Measurements from ENCODE around the gene CAPNS2.
A peak's percentile ranks its signal among the peaks of the same experiment; 100 is the strongest.

CAPNS2 gene

DNA sequence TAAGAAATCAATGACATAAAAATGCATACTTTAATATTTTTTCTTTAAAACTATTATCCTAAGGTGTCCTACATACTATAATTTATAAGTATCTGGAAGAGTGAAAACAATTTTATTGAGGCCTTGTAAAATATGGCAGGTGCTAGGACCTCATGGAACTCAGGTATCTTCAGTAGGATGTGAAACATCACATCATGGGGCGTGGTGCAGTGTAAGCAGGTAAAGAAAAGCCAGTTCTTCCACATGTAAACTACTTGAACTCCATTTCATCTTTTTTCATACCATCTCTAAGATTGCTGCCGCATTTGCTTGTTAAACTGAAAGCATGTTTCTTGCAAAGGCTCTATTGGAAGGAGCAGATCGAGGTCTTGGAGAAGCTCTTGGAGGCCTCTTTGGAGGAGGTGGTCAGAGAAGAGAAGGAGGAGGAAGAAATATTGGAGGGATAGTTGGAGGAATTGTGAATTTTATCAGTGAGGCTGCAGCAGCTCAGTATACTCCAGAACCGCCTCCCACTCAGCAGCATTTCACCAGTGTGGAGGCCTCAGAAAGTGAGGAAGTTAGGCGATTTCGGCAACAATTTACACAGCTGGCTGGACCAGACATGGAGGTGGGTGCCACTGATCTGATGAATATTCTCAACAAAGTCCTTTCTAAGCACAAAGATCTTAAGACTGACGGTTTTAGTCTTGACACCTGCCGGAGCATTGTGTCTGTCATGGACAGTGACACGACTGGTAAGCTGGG is at the start of gene CAPNS2:
Gene CAPNS2, plus strand, starts transcription at position 253 of the 744 bp plus-strand sequence. Its CDS starts 73 bp downstream, at position 326.
- no peak for DNase-seq

DNA sequence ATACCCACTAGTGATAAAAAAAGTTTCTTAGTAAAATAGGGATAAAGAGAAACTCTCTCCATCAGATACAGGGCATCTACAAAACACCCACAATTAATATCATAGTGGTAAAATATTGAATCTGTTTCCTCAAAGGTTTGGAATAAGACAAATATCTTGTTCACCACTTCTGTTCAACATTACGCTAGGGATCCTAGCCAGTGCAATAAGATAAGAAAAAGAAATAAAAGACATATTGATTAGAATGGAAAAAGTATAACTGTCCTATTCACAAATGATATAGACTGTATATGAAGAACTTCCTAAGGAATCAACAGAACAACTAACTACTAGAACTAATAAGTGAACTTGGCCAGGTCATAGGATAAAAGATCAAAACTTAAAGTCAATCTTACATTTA is 44.7 kb upstream of the CAPNS2 start:
- DNase-seq = no peak

DNA sequence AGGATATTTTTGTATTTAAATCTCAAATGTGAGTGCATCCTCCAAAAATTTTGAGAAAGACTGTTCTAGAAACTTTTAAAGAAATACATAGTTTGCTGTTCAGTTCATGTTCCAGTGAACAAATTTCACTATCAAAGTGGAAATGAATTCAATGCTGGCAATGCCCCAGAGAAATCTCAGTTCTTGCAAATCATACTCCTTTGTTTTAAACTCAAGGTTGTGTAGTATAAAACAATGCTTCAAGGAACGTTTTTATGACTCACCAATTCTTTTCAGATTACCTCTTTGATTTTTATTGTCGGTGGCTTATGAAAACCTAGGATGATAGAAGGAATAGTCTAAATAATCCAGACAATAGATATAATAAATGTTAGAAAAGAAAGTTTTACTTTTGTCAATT is 40.0 kb upstream of the CAPNS2 start:
- DNase-seq = no peak

DNA sequence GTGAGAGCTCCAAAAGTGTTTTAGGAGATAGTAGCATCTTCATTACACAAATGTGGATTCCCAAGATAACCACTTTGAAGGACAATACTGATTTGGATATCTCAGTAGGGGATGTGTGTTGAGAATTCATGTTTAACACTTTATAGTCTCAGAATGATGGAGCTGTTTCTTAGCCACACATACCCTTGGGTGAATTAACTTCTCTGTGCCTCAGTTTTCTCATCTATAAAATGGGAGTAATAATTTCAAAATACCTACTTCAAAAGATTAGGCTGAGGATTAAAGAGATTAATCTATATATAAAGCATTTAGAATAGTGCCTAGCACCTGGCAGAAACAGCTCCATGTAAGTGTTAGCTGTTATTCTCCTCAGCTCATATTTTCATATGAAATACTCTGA is 38.6 kb upstream of the CAPNS2 start:
- no peak for DNase-seq

DNA sequence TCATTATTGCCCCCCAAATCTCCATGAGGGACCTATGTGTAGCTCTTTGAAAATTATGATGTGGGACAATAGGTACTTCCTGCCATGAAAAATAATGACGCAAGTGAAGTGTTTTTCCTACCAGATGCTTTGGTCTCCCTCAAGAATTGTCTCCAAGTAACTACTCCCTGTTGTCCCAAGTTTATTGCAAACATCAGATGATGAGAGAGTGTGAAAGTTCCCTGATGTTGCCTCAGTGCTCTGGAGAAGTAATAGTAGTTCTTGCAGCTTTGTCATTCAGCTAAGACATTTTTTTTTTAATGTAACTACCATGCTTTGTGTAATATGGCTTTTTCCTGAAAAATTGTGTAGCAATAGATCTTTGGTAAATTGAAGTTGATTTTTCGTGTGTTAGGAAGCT is 37.5 kb upstream of the CAPNS2 start:
- DNase-seq = no peak

DNA sequence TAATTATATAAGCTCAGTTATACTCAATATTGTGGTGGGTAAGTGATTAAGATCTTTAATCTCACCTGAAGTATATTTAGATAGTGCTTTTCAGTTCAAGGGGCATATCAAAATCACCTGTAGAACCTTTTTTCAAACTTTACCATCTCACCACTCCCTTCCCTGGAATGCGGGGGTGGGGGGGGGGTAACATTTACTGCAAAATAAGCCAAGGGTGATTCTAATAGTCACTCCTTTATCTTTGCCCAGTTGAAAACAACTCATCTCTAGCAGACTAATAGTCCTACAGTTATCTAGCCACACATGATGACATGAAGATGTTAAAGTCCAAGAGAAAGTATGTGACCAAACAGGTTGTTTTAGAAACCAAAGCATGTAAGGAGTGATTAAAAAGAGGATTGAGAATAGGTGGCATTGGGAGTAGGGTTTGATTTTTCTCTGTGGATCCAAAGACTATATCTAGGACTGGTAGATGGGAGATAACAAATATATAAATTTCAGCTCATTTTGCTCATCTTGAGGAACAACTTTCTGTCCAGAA is 36.1 kb upstream of the CAPNS2 start:
- DNase-seq = no peak

DNA sequence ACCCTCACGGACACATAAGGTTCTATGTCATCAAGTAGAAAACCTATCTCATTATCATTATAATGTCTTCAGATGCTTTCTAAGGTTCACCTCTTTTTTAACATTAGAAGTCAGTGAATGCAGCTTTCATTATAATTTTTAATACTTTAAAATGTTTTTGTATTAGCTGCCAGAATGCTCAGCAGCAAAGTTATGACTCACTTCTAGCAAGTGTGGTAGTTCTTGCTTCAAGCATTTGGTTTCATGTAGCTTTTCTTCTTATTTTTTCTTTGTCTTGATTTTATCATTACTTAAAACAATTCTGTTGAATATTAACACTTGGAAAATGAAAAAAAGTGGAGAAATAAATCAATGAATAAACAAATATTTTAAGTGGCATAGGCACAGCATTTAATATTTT is 34.3 kb upstream of the CAPNS2 start:
- no peak for DNase-seq

DNA sequence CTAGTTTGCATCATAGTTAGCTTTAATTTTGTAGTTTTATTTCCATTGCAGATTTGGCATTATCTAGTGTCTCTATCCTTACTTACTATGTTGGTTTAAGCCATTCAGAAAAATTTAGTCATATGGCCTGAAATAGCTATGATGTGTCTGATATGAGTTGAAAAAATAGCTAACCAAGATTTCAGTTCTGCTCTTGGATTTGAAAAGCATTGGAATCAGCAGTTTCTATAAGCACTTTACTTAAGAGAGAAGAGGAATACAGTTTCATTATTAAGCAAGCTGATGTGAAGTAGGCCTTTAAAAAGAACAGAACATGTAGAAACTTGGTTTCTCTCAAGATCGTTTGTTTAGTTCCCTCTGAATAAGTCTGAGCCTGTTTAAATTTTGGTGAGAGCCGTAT is 31.7 kb upstream of the CAPNS2 start:
- DNase-seq = no peak

DNA sequence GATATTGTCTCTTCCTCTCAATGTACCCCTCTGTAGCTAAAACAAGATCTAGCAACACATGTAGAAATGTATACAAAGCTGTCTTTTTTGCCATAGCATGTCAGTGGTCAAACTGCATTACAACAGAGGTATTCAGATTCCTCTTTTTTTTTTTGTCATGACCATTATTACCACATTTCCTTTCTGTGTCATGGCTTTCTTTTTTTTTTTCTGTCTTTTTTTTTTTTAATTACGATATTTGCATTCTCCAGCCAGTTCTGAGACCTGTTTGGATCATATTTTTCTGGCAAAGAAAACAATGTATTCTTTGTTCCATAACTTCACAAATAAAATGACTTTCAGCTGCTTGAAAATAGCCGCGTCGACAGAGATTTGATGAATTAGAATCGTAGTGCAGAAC is 27.4 kb upstream of the CAPNS2 start:
- no peak for DNase-seq

DNA sequence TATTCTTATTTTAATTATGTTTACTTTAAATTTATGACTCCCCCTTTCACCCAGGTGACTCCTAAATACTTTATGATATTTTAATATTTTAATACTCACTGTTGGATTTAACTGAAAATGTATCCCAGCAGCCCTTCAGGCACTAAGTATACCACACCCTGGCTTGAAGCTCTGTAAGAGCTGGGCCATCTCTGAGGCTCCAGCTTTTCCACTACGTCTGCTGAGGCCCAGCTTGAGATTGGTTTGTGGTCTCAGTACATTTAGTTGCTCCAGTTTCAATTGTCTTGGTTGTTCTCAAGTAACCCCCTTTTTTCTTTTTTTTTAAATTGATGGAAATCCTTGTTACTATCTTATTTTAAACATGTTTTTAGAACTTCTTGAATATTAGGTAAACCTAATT is 27.0 kb upstream of the CAPNS2 start:
- peak in 1 of 51 donors; percentile 2 for DNase-seq

DNA sequence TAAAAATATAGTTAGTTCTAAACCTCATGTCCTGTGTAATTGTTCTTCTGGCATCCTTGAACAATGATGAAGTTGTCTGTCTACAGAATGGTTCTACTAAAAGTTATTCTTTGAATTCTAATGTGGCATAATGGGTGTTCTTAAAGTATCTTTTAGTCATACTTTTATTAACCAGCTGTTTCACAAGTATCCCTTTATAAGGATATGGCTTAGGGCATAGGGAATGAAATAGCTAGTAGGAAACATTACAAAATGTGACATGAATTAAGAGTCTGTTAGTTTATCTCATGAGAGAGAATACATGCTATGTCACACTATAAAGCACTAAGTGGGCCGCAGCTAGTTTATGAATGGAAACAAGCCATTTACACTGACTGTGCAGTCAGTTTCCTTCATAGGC is 26.3 kb upstream of the CAPNS2 start:
- no peak for DNase-seq

DNA sequence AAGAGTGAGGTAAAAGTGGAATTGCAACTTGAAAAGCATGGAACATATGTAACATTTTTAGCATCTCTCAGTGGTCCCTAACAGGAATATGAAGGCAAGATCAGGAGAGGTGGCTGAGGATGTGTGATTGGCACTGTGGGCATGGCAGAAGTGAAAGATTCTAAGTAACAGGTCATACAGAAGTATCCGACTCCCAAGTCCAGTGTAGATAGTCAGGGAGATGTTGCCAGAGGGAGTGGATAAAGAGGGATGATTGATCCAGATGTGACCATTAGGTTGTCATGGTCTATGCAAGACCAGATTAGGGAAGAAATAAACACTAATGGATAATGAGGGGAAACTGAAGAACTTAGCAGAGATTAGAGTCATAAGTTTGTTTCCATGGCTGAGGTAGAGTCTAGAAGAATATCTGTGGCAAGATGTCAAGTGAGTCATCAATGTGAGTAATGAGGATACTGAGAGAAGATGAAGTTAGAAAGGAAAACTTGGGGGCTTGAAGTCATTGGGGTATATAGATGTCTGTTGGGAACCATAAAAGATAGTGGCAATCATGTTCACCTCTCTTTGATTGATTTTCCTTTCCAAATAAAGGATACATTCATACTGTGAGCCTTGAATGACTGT is 23.9 kb upstream of the CAPNS2 start:
- no peak for DNase-seq

DNA sequence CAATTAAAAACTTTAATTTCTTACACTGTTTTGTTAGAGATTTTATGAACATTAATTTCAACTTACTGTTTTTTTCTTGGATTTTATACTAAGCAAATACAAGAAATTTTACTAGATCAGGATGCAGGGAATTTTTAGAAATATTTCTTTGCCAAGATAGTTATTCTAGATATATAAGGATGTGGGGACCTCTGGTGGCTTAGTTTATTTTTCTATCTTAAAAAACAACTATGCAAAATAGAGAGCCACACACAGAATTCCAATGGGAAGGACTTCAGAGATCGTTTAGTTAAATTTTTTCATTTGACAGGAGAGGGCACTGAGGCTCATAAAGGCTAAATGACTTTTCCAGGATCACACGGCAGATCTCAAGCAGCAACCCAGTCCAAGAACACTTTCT is 23.0 kb upstream of the CAPNS2 start:
- DNase-seq = peak in 2 of 51 donors; percentile 15 to 53

DNA sequence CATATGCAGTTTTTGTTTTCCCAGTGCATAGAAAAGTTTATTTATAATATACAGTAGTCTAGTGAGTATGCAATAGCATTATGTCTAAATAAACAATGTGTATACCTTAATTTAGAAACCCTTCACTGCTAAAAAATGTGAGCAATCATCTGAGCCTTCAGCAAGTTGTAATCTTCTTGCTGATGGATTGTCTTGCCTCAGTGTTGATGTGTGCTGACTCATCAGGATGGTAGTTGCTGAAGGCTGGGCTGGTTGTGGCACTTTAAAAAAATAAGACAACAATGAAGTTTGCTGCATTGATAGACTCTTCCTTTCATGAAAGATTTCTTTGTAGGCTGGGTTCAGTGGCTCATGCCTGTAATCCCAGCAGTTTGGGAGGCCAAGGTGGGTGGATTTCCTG is 13.9 kb upstream of the CAPNS2 start:
- DNase-seq = no peak

DNA sequence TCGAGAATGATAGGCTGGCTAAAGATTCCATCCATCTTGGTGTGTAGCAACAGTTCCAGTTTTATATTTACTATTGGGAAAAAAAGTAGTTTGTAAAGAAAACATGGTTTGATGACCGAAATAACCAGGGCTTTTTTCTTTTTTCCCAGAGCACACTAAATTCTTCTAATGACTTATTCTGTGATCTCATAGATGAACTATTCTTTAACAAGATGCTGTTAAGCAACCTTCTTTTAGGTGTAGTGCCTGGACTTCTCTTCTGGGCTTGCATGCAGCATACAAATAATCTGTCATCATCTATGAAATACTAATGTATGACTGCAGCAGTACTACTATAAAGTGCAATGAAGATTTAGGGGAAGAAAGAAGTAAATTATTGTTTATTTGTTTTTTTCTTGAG is 11.0 kb upstream of the CAPNS2 start:
- no peak for DNase-seq

DNA sequence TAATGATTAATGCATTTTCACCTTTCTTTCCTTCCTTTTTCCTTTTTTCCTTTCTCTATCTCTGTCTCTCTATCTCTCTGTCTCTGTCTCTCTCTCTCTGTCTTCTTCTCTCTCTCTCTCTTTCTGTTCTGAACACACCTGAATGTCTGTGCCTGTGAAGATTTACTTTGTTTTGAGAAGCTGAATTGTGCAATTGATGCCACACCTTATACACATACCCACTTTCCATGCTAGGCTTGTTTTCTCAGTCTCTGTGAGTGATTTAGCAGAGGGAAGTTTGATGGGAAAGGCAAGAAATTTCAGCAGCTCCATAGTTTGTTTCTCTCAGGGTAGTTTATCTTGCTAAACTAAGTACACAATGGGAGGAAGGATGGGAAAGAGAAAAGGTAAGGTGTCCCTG is 9.3 kb upstream of the CAPNS2 start:
- DNase-seq = no peak

DNA sequence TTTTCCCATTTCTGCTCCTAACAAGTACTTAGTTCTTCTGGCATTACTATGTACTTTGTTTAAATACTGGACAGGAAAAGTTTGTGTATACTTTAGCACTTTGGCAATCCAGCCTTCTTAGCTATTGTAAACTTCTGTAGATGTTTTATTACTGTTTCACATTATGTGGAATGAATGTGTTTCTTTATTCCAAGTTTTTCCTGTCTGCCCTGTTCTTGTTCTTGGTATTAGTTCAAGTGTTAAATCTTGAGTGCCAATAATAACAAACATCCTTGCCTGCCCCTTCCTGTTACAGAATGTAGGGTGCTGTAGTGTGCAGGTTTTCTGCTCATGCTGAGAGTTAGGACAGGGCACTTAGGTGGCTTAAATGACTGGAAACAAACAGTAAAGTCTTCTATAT is 7.3 kb upstream of the CAPNS2 start:
- no peak for DNase-seq

DNA sequence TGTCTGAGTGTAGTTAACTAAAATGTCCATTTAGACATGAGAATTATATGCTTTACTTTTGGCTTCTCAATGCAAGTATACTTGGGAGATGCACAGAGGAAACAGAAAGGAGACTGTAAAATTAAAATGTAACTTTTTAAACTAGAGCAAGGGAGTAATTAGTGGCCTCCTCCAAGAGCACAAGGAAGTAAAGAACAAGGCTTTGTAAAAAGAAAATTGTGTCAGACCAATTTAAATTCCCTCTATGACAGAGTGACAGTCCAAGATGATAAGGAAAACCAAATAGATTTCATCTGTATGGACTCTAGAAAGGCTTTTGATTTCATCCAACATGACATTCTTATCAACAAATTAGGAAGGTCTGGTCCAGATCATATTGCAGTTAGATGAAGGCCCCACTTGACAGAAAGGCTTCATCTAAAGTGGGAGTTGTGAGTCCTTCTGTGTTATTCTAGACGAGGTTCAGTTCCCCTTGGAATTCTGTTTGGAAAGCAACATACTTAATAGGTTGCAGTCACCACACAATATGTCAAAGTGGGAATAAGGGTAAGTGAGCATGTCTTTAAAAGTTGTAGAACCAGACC is 6.5 kb upstream of the CAPNS2 start:
- DNase-seq = no peak

DNA sequence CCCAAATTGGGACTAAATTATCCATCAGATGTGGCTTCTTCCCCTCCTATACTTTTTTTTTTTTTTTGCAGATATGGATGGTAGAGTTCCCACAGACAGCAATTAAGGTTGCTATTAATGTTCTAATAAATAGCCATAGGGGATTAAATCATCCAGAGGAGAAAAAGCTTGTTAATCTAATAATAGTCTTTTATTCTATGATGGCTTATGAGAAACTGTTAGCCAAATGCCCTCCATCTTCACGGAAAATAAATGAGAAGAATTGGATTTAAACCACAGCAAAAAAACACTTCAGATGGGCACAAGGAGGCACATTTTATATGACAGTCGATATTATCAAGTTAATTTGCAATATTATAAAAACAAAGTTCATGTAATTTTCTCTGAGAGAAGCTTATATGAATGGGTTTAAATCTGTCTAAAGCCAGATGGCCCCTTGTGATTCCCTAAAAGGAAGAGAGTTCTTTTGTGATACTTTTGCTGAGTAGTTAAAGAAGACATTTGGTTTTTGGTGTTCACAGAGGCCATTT is 5.1 kb upstream of the CAPNS2 start:
- DNase-seq = no peak

DNA sequence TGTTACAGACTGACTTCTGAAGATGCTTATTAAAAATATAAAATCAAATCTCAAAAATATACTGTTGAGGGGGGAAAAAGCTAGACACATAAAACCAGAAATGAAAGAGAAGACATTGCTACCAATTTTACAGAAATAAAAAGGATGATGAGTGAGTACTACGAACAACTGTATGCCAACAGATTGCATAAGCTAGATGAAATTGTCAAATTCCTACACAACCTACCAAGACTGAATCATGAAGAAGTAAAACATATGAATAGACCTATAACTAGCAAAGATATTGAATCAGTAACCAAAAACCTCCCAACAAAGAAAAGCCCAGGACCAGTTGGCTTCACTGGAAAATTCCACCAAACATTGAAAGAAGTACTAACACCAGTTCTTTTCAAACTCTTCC is 3.5 kb upstream of the CAPNS2 start:
- DNase-seq = no peak

DNA sequence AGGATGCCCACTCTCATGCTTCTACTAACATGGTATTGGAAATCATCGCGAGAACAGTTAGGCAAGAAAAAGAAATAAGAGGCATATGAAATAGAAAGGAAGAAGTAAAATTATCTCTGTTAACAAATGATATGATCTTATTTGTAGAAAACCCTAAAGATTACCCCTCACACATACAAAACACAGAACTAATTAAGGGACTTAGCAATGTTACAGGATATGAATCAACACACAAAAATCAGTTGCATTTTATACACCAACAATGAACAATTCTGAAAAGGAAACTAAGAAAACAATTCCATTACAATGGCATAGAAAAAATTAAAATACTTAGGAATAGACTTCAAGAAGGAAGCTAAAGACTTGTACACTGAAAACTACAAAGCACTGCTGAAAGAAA is 2.7 kb upstream of the CAPNS2 start:
- no peak for DNase-seq

DNA sequence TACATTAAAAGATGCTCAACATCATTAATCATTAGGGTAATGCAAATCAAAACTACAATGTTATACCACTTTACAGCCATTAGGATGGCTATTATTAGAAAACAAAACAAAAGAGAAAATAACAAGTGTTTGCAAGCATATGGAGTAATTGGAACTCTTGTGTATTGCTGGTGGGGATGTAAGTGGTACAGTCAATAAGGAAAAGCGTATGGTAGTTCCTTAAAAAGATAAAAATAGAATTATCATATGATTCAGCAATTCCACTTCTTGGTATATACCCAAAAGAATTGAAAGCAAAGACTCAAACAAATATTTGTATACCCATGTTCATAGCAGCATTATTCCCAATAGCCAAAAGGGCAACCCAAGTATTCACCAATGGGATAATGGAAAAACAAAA is 1.4 kb upstream of the CAPNS2 start:
- DNase-seq = no peak

DNA sequence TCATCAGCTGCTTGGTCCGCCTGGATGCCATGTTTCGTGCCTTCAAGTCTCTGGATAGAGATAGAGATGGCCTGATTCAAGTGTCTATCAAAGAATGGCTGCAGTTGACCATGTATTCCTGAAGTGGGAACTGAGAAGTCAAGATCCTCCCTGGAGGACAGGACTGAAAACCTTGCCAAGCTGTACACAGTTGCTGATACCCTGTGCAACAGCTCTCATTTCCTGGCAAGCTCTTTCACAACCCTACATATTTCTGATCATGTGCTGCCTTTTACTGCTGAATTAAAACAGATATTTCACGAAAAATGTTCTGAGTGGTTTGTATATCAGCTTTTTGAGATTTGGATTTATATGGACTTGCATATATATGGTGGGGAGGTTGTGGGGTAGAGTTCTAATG is 898 bp downstream of the CAPNS2 start:
- DNase-seq = no peak

Measured in hypothalamus (tissue), 51 donors.